HepG2 (cell line): ENCODE data around the gene EMC9. TPM values are rescaled to one million over a fixed set of nuclear protein-coding genes. Genes with fewer than 3 reads are reported as not detected.

Experiments
- ATAD3A ChIP-seq: sonication (generic); formaldehyde crosslinking; IDR thresholded peaks from 2 replicates; pipeline ENCODE4 v1.4.0; 2020; ENCODE audit warnings: missing genetic modification reagents
- ELF4 ChIP-seq: sonication (generic); formaldehyde crosslinking; IDR thresholded peaks from 2 replicates; pipeline ENCODE4 v1.5.0; 2020; ENCODE audit warnings: missing genetic modification reagents, mild to moderate bottlenecking, moderate library complexity, borderline replicate concordance
- ETV5 ChIP-seq: IDR thresholded peaks from 2 replicates; pipeline ENCODE4 v1.6.1; 2018; ENCODE audit warnings: missing biosample characterization, missing genetic modification reagents, inconsistent platforms, borderline replicate concordance
- FIP1L1 ChIP-seq: fragments of 200-400 bp; formaldehyde crosslinking; IDR thresholded peaks from 2 replicates; pipeline ENCODE4 v1.6.1; 2018; ENCODE audit warnings: low read depth, mild to moderate bottlenecking, low read length, moderate library complexity, borderline replicate concordance; ENCODE audit not compliant: insufficient read depth
- HNRNPH1 ChIP-seq: fragments of 200-400 bp; formaldehyde crosslinking; optimal IDR thresholded peaks from 2 replicates; pipeline ENCODE3; 2017; ENCODE audit warnings: mild to moderate bottlenecking, low read depth, low read length
- KLF16 ChIP-seq, 2 experiments: sonication (generic) in 1 of 2; formaldehyde crosslinking in 1 of 2; IDR thresholded peaks; 2 replicates each; pipeline versions ENCODE4 v1.6.1 to v1.8.0; 2016 to 2023; ENCODE audit warnings: missing genetic modification reagents in 2 of 2, missing compliant biosample characterization in 1 of 2
- NCOR1 ChIP-seq: fragments of 200-600 bp; sonication (generic); IDR thresholded peaks from 2 replicates; pipeline ENCODE4 v1.7.0; 2017; ENCODE audit warnings: antibody characterized with exemption, low read length, borderline replicate concordance
- NFIC ChIP-seq: IDR thresholded peaks from 2 replicates; pipeline ENCODE4 v1.6.1; 2012; ENCODE audit warnings: mild to moderate bottlenecking, low read length, inconsistent platforms
- PTBP1 ChIP-seq: fragments of 200-400 bp; formaldehyde crosslinking; IDR thresholded peaks from 2 replicates; pipeline ENCODE4 v1.6.1; 2018; ENCODE audit warnings: low read length, low read depth; ENCODE audit not compliant: poor library complexity, severe bottlenecking
- ZBTB8A ChIP-seq: sonication (generic); formaldehyde crosslinking; IDR thresholded peaks from 2 replicates; pipeline ENCODE4 v1.4.0; 2020; ENCODE audit warnings: mild to moderate bottlenecking, low read depth, missing genetic modification reagents, borderline replicate concordance
- ZKSCAN5 ChIP-seq: sonication (generic); formaldehyde crosslinking; IDR thresholded peaks from 2 replicates; pipeline ENCODE4 v1.5.1; 2020; ENCODE audit warnings: mild to moderate bottlenecking, missing genetic modification reagents
- ZNF24 ChIP-seq: fragments of 450-650 bp; IDR thresholded peaks from 2 replicates; pipeline ENCODE4 v1.6.1; 2017; ENCODE audit warnings: antibody characterized with exemption, mild to moderate bottlenecking
- ZNF343 ChIP-seq: sonication (generic); formaldehyde crosslinking; IDR thresholded peaks from 2 replicates; pipeline ENCODE4 v1.4.0; 2020; ENCODE audit warnings: mild to moderate bottlenecking, missing genetic modification reagents
- ZNF501 ChIP-seq: sonication (generic); formaldehyde crosslinking; IDR thresholded peaks from 2 replicates; pipeline ENCODE4 v1.5.1; 2020; ENCODE audit warnings: mild to moderate bottlenecking, moderate library complexity, missing genetic modification reagents
- ZNF577 ChIP-seq: sonication (generic); formaldehyde crosslinking; IDR thresholded peaks from 2 replicates; pipeline ENCODE4 v1.4.0; 2020; ENCODE audit warnings: mild to moderate bottlenecking, low read depth, missing genetic modification reagents, borderline replicate concordance
- ZNF614 ChIP-seq: IDR thresholded peaks from 2 replicates; pipeline ENCODE4 v1.6.1; 2018; ENCODE audit warnings: missing biosample characterization, missing genetic modification reagents, inconsistent platforms, borderline replicate concordance
- polyA plus RNA-seq, 8 experiments: library from polyadenylated mRNA; depleted of rRNA in 3 of 8; stranded (reverse) in 7 of 8; unstranded in 1 of 8; fragments of >200 nt; fragmentation: Illumina TruSeq in 4 of 8; extraction: Trizol in 4 of 8; gene quantifications; 2 replicates each; pipeline versions ENCODE4 v1.2.1 to v1.2.3, GENCODE V29; 2011 to 2016; ENCODE audit warnings: low read depth in 4 of 8, missing spikeins in 1 of 8, mixed read lengths in 1 of 8; ENCODE audit not compliant: insufficient read depth in 1 of 8
- total RNA-seq, 5 experiments: library from RNA; depleted of rRNA; stranded (reverse); fragments of >200 nt; fragmentation: Illumina TruSeq; extraction: Trizol; gene quantifications; 2 replicates each; pipeline ENCODE4 v1.2.3, GENCODE V29; 2016; ENCODE audit warnings: low read depth in 1 of 5
- TF ChIP-seq, protein P1 (sequence below): sonication (generic); formaldehyde crosslinking; IDR thresholded peaks from 2 replicates; pipeline ENCODE4 v1.5.0; 2020; ENCODE audit warnings: missing genetic modification reagents, mild to moderate bottlenecking, borderline replicate concordance
- TF ChIP-seq, protein P2 (sequence below): sonication (generic); formaldehyde crosslinking; IDR thresholded peaks from 2 replicates; pipeline ENCODE4 v1.4.0; 2020; ENCODE audit warnings: mild to moderate bottlenecking, missing genetic modification reagents, borderline replicate concordance
- TF ChIP-seq, protein P3 (sequence below): sonication (generic); formaldehyde crosslinking; IDR thresholded peaks from 2 replicates; pipeline ENCODE4 v1.4.0; 2020; ENCODE audit warnings: mild to moderate bottlenecking, missing genetic modification reagents
- TF ChIP-seq, protein P4 (sequence below): IDR thresholded peaks from 2 replicates; pipeline ENCODE4 v1.6.1; 2012; ENCODE audit warnings: low read depth, low read length, improper control_type of control experiment

EMC9 gene
- total and polyA plus RNA-seq, 2 of the 13 experiments (the other 11 are each of a cell fraction or from before 2014, with no cell fraction given): 60.5 to 78.7 TPM

DNA sequence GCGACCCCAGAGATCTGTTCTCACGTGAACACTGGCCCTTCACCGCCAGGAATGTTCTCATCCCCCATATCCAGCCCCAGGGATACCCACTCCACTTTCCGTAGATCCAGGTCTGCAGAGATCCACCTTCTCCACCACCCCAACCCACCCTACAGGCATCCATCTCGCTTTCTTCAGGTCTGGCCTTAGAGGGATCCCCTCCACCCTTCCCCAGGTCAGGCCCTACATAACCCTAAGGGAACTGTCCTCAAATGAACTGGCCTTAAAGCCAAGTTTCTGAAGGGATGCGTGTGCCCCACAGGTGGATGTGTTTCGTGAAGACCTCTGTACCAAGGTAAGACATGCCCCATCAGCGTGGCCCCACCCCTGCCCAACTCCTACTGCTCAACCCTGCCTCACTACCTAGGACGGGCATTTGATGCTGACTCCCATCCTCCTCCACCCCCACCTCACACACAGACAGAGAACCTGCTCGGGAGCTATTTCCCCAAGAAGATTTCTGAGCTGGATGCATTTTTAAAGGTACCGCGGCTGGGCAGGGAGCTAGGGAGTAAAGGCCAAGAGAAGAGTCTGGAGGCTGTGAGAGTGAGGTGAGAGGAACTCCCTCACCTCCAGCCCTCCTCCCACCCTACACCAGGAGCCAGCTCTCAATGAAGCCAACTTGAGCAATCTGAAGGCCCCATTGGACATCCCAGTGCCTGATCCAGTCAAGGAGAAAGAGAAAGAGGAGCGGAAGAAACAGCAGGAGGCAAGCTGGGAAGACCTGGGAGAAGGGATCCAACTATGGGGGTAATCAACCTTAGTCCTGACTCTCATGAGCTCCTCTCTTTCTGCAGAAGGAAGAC is 4.5 kb downstream of the EMC9 start (continued):
- TF ChIP-seq, protein P1, sequence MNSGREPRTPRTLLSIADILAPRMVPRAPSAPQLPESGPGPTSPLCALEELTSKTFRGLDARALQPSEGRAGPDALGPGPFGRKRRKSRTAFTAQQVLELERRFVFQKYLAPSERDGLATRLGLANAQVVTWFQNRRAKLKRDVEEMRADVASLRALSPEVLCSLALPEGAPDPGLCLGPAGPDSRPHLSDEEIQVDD: 0 out of 2 replicates have a peak, but pooled peaks have one; percentile 12
- TF ChIP-seq NCOR1: no peak
- no peak for TF ChIP-seq PTBP1
- no peak for TF ChIP-seq ATAD3A (CRISPR knock-in tag)
- 0 out of 2 replicates have a peak, but pooled peaks have one; percentile 12 for TF ChIP-seq ZNF577 (CRISPR knock-in tag)
- no peak for TF ChIP-seq ZNF24
- no peak for TF ChIP-seq NFIC
- TF ChIP-seq ZNF343 (CRISPR knock-in tag): no peak
- TF ChIP-seq, protein P2, sequence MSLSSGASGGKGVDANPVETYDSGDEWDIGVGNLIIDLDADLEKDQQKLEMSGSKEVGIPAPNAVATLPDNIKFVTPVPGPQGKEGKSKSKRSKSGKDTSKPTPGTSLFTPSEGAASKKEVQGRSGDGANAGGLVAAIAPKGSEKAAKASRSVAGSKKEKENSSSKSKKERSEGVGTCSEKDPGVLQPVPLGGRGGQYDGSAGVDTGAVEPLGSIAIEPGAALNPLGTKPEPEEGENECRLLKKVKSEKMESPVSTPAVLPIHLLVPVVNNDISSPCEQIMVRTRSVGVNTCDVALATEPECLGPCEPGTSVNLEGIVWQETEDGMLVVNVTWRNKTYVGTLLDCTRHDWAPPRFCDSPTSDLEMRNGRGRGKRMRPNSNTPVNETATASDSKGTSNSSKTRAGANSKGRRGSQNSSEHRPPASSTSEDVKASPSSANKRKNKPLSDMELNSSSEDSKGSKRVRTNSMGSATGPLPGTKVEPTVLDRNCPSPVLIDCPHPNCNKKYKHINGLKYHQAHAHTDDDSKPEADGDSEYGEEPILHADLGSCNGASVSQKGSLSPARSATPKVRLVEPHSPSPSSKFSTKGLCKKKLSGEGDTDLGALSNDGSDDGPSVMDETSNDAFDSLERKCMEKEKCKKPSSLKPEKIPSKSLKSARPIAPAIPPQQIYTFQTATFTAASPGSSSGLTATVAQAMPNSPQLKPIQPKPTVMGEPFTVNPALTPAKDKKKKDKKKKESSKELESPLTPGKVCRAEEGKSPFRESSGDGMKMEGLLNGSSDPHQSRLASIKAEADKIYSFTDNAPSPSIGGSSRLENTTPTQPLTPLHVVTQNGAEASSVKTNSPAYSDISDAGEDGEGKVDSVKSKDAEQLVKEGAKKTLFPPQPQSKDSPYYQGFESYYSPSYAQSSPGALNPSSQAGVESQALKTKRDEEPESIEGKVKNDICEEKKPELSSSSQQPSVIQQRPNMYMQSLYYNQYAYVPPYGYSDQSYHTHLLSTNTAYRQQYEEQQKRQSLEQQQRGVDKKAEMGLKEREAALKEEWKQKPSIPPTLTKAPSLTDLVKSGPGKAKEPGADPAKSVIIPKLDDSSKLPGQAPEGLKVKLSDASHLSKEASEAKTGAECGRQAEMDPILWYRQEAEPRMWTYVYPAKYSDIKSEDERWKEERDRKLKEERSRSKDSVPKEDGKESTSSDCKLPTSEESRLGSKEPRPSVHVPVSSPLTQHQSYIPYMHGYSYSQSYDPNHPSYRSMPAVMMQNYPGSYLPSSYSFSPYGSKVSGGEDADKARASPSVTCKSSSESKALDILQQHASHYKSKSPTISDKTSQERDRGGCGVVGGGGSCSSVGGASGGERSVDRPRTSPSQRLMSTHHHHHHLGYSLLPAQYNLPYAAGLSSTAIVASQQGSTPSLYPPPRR (CRISPR knock-in tag): peak; percentile 39; the same call in 1 of the 2 replicates
- TF ChIP-seq, protein P3, sequence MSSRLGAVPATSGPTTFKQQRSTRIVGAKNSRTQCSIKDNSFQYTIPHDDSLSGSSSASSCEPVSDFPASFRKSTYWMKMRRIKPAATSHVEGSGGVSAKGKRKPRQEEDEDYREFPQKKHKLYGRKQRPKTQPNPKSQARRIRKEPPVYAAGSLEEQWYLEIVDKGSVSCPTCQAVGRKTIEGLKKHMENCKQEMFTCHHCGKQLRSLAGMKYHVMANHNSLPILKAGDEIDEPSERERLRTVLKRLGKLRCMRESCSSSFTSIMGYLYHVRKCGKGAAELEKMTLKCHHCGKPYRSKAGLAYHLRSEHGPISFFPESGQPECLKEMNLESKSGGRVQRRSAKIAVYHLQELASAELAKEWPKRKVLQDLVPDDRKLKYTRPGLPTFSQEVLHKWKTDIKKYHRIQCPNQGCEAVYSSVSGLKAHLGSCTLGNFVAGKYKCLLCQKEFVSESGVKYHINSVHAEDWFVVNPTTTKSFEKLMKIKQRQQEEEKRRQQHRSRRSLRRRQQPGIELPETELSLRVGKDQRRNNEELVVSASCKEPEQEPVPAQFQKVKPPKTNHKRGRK (CRISPR knock-in tag): no peak
- peak; percentile 7; the same call in 1 of the 2 replicates for TF ChIP-seq ETV5
- peak in 1 of 2 experiments; percentile 33; a peak in 1 of 4 replicates for TF ChIP-seq KLF16 (CRISPR knock-in tag; IDR thresholded peaks at IDR 0.05)
- TF ChIP-seq ZBTB8A (CRISPR knock-in tag): no peak
- TF ChIP-seq HNRNPH1: peak; percentile 6
- peak; percentile 87 for TF ChIP-seq ZKSCAN5 (CRISPR knock-in tag)
- no peak for TF ChIP-seq ELF4 (CRISPR knock-in tag)
- peak; percentile 8; the same call in 1 of the 2 replicates for TF ChIP-seq ZNF614 (CRISPR knock-in tag)
- TF ChIP-seq, protein P4, sequence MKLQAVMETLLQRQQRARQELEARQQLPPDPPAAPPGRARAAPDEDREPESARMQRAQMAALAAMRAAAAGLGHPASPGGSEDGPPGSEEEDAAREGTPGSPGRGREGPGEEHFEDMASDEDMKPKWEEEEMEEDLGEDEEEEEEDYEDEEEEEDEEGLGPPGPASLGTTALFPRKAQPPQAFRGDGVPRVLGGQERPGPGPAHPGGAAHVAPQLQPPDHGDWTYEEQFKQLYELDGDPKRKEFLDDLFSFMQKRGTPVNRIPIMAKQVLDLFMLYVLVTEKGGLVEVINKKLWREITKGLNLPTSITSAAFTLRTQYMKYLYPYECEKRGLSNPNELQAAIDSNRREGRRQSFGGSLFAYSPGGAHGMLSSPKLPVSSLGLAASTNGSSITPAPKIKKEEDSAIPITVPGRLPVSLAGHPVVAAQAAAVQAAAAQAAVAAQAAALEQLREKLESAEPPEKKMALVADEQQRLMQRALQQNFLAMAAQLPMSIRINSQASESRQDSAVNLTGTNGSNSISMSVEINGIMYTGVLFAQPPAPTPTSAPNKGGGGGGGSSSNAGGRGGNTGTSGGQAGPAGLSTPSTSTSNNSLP: no peak
- TF ChIP-seq FIP1L1: no peak
- TF ChIP-seq ZNF501 (CRISPR knock-in tag): no peak
